Vagina (tissue), 2 donors: ENCODE data around the gene EXO5.

ENCODE experiments used
- CTCF ChIP-seq, 3 experiments: fragments of 450-650 bp in 2 of 3; fragments of 200-600 bp in 1 of 3; sonication (generic) in 1 of 3; IDR thresholded peaks; one replicate each; pipeline ENCODE4 v1.5.1; 2017 to 2019; ENCODE audit warnings: antibody characterized with exemption in 3 of 3, mild to moderate bottlenecking in 2 of 3, moderate library complexity in 2 of 3
- POLR2A ChIP-seq, 2 donors: fragments of 450-650 bp; IDR thresholded peaks; one replicate each; pipeline ENCODE4 v1.6.1; 2017; ENCODE audit warnings: antibody characterized with exemption in 2 of 2, mild to moderate bottlenecking in 2 of 2, moderate library complexity in 2 of 2
- POLR2AphosphoS5 ChIP-seq, 2 donors: sonication (generic); formaldehyde crosslinking; IDR thresholded peaks; one replicate each; pipeline ENCODE4 v1.9.0; 2017; ENCODE audit warnings: antibody characterized with exemption in 2 of 2, mild to moderate bottlenecking in 2 of 2, low read depth in 1 of 2; ENCODE audit not compliant: insufficient read depth in 1 of 2

GRCh38 chr1:40556121-40556520 is 47.6 kb downstream of the EXO5 start:
- no peak for TF ChIP-seq POLR2A (IDR thresholded peaks at IDR 0.05)
- TF ChIP-seq CTCF (IDR thresholded peaks at IDR 0.05): no peak
- TF ChIP-seq POLR2AphosphoS5 (IDR thresholded peaks at IDR 0.05; ENCODE audit: insufficient read depth in 1 of 2, low read depth in 1 of 2): no peak
